Measurements from ENCODE around the gene DYDC2.
"Not testable (repeated sequence)": the region's sequence is repeated elsewhere in the genome, so short reads cannot be mapped to it uniquely, and the experiment has no call there.

DYDC2 gene

DNA sequence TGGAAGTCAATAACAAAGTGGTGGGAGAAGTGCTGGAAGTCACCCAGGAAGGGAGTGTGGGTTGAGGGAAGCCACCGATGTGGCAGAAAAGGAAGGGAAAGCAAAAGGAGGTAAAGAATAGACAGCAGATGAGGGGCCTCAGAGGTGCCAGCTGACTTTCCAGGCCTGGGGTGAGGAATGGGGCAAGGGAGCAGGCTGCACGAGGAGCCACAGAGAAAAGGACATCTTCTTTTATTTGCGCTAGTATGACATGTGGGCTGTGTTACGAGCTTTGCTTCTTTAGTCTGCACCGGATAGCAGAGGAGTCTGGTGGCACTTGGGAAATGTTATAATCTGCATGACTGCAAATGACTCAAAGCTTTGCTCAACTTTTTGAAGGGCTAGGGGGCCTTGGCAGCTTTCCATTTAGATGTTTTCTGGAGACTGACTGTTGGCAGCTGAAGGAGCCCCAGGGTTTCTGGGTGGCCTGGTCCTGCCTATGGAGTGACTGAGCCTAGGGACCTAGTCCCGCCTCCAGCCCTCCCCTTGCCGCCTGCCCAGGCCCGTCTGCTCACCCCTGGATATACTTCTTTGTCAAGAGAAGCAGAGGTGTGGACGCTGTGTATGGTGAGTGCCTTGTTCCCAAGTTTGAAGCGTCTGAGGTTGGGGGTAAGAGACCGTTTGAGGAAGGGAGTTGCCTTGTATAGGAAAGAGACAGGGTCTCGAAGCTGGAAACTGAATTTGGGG is 56.9 kb downstream of the DYDC2 start:
- DNase-seq (ENCODE audit: low spot score): no peak

DNA sequence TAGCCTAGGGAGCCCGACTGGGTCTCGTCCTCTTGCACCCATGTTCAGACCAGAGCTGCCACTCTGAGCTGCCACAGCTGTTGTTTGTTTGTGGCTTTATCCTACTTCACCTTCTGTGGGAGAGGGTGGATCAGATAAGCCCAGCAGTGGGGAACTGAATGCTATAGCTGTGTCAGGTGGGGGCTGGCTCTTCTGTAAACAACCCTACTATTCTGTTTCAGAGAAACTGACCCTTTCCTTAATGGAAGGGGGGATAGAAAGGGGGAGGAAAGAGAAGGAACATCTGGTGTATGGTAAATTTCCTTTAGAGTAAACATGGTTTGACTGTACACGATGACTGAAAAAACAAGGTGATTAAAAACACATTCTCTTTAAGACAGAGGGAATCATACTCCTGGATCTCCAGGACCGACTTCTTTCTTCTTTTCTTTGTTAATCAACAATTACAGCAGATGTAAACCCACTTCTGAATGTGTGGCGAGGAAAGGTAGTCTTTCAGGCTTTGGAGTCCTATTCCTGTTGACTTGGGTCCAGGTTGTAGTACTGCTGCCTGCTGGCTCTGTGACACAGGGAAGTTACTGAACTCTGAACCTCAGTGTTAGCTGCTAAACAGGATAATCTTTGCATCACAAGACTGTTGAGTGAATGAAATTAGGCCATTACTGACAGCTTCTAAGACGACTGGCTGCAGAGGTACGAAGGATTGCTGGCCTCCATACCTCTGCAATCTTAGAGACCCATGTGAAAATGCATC is 57.7 kb downstream of the DYDC2 start:
- no peak for DNase-seq (ENCODE audit: low spot score)

DNA sequence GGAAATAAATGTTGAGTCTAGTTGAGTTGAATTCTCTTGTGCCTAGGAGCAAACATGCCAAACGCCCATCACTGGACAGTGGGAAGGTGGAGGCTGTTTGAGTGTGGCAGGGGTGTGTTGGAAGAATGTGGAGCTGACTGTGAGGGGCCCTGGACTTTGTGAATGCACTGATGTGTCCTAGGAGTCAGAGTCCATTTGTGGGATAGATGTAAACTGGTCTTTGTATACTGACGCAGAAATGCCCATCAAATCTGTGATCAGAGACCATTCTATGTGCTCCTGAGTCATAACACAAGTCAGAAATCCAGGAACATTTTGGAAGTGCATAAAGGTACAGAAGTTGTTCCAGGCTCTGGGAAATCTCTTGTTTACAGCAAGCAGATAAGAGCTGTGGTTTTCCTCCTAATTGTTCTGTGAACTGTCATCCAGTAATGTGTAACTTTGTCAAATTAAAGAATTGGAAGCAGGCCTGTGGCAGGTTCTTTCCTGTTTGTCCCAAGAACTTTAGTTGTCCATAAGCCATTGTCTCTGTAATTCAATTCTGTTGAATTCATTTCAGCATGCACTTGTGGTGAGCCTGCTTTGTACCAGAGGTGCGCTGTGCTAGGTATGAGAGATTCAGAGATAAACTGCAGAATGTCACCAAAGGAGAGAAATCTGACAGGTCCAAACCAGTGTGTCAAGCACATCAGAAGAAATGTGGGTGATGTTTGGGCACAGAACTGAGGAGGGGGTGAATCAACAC is 59.3 kb downstream of the DYDC2 start:
- no peak for DNase-seq (ENCODE audit: low spot score)

DNA sequence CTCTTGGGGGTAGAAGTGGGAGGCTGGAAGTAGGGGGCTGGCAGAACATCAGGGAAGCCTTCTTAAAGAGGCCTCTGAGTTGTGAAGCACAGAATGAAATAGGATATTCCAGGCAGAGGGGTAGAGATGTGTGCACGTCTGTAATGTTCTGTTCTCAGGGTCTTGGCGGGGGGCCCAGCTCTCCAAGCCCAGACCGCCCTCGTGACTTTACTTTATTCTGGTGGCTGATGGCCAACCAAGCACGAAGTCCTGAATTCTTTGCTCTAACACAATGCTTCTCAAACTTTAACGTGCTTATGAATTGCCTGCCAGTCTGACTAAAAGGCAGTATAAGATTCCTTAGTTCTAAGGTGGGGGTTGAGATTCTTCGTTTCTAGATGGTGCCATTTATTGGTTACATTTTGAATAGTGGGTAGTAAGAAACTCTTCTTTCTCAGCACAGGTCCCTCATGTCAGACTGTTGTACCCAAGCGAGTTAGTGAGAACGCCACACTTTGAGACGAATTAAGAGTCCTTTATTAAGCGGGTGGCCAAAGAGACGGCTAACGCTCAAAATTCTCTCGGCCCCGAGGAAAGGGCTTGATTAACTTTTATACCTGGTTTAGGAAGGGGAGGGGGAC is 60.0 kb downstream of the DYDC2 start:
- no peak for DNase-seq (ENCODE audit: low spot score)

DNA sequence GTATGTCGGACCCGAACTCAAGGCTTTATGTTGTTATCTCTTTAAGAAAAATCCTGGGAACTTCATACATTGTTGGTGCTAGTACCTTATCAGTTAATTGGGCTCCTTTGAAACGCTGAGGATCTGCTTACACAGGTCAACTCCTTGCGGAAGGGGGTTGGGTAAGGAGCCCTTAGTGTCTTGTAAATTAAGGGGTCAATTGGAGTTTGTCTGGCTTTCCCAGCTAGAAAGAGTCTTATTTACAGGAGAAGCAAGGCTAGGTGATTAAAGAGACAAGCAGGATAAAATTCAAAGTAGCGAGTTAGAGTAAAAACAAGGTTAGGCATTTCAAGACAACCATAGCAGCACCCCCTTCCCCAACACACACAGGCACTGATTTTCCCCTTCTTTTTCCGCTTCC is 60.7 kb downstream of the DYDC2 start:
- not testable (repeated sequence) for DNase-seq (ENCODE audit: low spot score)
